Parathyroid adenoma (tissue), 2 donors: Measurements from ENCODE around the gene PWP2.

Experiments
- H2AFZ ChIP-seq: fragments of 300-600 bp; sonication (generic); one replicate; pipeline ENCODE4 v1.7.0; 2017; ENCODE audit warnings: antibody characterized with exemption, mild to moderate bottlenecking
- H3K27ac ChIP-seq: fragments of 300-600 bp; sonication (generic); one replicate; pipeline ENCODE4 v1.7.0; 2017
- H3K27me3 ChIP-seq: fragments of 300-600 bp; sonication (generic); one replicate; pipeline ENCODE4 v1.7.0; 2017; ENCODE audit warnings: low read length; ENCODE audit not compliant: control insufficient read depth, insufficient read depth
- H3K36me3 ChIP-seq: fragments of 300-600 bp; sonication (generic); one replicate; pipeline ENCODE4 v1.7.0; 2017; ENCODE audit warnings: low read length; ENCODE audit not compliant: control insufficient read depth, insufficient read depth
- H3K4me1 ChIP-seq: fragments of 300-600 bp; sonication (generic); one replicate; pipeline ENCODE4 v1.7.0; 2017; ENCODE audit warnings: control low read depth
- H3K4me2 ChIP-seq: fragments of 300-600 bp; sonication (generic); one replicate; pipeline ENCODE4 v1.7.0; 2017; ENCODE audit warnings: low read length
- H3K4me3 ChIP-seq: fragments of 300-600 bp; sonication (generic); one replicate; pipeline ENCODE4 v1.7.0; 2017; ENCODE audit warnings: low read depth, low read length
- H3K79me2 ChIP-seq: fragments of 300-600 bp; sonication (generic); one replicate; pipeline ENCODE4 v1.7.0; 2017; ENCODE audit warnings: control low read depth
- H3K9ac ChIP-seq: fragments of 300-600 bp; sonication (generic); one replicate; pipeline ENCODE4 v1.7.0; 2017; ENCODE audit warnings: mild to moderate bottlenecking
- H3K9me3 ChIP-seq: fragments of 300-600 bp; sonication (generic); one replicate; pipeline ENCODE4 v1.7.0; 2017; ENCODE audit warnings: low read length; ENCODE audit not compliant: control insufficient read depth
- TF ChIP-seq, protein P1 (sequence below): fragments of 300-600 bp; sonication (generic); IDR thresholded peaks from one replicate; pipeline ENCODE4 v1.7.0; 2017; ENCODE audit warnings: antibody characterized with exemption, mild to moderate bottlenecking
- donor health status: primary hyperparathyroidism.

Gene PWP2

DNA sequence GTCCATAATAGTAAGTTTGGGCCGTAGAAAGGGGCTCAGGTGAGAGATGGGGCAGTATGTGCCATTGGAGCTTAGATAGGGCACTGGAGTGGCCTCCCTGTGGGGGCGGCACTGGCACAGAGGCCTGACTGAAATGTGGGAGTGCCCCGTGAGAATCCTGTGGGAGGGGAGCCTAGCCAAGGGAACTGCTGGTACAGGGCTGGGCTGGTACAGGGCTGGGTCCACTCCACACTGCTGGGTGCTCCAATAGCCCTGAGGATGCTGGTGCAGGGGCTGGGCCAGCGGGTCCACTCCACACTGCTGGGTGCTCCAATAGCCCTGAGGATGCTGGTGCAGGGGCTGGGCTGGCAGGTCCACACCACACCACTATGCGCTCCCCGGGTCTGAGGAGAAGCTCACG is 44.8 kb upstream of the PWP2 start:
- H3K9me3 ChIP-seq, result no peaks in the 10 kb centered on the region
- TF ChIP-seq, protein P1, sequence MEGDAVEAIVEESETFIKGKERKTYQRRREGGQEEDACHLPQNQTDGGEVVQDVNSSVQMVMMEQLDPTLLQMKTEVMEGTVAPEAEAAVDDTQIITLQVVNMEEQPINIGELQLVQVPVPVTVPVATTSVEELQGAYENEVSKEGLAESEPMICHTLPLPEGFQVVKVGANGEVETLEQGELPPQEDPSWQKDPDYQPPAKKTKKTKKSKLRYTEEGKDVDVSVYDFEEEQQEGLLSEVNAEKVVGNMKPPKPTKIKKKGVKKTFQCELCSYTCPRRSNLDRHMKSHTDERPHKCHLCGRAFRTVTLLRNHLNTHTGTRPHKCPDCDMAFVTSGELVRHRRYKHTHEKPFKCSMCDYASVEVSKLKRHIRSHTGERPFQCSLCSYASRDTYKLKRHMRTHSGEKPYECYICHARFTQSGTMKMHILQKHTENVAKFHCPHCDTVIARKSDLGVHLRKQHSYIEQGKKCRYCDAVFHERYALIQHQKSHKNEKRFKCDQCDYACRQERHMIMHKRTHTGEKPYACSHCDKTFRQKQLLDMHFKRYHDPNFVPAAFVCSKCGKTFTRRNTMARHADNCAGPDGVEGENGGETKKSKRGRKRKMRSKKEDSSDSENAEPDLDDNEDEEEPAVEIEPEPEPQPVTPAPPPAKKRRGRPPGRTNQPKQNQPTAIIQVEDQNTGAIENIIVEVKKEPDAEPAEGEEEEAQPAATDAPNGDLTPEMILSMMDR, result no peak
- H3K4me2 ChIP-seq, result no peak overlapping the region
- H3K9ac ChIP-seq, result no peak overlapping the region
- H3K36me3 ChIP-seq, result no peaks in the 10 kb centered on the region
- no peak overlapping the region for H2AFZ ChIP-seq
- H3K27me3 ChIP-seq, result no peaks in the 10 kb centered on the region
- no peak overlapping the region for H3K27ac ChIP-seq
- no peak overlapping the region for H3K4me3 ChIP-seq
- H3K4me1 ChIP-seq, result no peaks in the 10 kb centered on the region
- H3K79me2 ChIP-seq, result no peaks in the 10 kb centered on the region

DNA sequence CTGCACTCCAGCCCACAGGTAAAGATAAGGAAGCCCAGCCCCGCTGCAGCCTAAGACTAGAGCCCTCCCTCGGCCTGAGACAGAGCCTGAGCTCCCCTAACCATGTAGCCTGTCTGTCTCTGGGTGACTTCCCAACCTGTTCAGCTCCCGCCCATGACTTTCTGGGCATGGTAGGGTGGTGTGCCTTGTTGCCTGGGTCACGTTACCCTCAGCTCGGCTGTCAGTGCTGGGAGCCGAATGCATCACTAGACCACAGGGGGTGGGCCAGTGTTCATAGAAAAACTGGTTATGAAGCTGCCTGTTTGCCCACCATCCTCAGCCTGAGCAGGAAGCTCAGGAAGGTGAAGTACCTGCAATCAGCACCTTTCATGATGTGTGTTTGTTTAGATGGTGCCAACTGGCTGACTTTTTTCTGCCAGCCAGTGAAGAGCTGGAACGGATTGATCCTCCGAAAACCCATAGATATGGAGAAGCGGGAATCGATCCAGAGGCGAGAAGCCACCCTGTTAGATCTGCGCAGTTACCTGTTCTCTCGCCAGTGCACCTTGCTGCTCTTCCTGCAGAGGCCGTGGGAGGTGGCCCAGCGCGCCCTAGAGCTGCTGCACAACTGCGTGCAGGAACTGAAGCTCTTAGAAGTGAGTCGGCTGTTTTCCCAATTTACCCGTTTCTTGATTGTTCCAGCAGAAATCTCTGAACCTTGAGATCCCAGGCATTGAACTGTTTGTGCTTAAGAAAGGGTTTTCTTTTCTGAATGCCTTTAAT is 43.9 kb upstream of the PWP2 start:
- Histone ChIP-seq H3K36me3 (no peaks in the 10 kb centered on the region), H3K9ac (no peak overlapping the region)

DNA sequence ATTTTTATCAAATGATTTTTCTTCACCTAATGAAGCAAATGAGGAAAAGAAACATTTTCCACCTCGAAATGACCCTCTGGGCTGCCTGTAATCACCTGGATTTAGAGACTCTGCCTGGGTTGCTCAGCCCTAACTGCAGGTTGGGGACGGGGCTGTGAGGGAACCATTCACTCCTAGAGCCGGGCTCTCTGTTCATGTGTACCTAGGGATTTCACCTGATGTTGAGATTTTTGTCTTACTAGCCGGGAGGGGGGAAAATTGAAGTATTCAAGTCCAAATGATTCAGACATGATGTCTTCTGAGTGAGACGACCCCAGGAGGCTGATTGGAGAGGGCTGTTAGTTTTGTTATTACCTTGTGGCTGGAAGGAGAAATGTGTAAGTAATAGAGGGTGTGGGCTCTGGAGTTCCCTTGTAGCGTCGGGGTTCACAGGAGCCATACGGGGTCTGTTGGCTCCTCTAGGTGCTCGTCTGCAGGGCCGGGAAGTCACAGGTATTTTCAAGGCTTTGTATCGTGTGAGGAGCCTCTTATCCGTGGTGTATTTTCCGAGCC is 42.3 kb upstream of the PWP2 start:
- no peaks in the 10 kb centered on the region for H3K79me2 ChIP-seq
- no peaks in the 10 kb centered on the region for H3K4me1 ChIP-seq
- H3K9me3 ChIP-seq, result no peaks in the 10 kb centered on the region
- H3K4me2 ChIP-seq, result no peak overlapping the region
- H3K4me3 ChIP-seq, result no peak overlapping the region
- no peak overlapping the region for H3K9ac ChIP-seq
- no peak overlapping the region for H3K27ac ChIP-seq
- H2AFZ ChIP-seq, result no peak overlapping the region
- TF ChIP-seq, protein P1, result no peak
- no peaks in the 10 kb centered on the region for H3K27me3 ChIP-seq
- H3K36me3 ChIP-seq, result no peaks in the 10 kb centered on the region

More for the DNA sequence above, 43.9 kb upstream of the PWP2 start:
- no peak overlapping the region for H2AFZ ChIP-seq
- no peak overlapping the region for H3K4me3 ChIP-seq
- H3K27ac ChIP-seq, result no peak overlapping the region
- H3K79me2 ChIP-seq, result no peaks in the 10 kb centered on the region
- no peaks in the 10 kb centered on the region for H3K9me3 ChIP-seq
- no peaks in the 10 kb centered on the region for H3K4me1 ChIP-seq
- H3K27me3 ChIP-seq, result no peaks in the 10 kb centered on the region
- TF ChIP-seq, protein P1, result no peak
- no peak overlapping the region for H3K4me2 ChIP-seq

DNA sequence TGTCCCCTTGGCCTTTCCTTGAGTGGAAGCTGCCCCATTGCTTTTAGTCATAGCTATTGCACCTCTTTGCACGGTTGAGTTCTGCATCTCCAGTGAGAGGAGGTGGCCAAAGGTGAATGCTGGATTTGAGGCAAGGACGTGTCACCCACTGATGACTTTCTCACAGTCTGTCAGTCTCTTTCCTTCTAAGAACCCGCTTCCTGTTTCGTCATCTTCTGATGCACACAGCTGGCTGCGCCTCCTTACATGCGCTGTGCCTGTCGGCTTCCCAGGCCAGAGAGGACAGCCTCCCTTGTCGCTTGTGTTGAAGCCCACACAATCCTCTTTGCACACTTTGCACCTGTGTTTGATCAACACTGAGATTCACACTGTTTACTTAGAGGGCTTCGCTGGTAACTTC is 41.8 kb upstream of the PWP2 start:
- TF ChIP-seq, protein P1, result no peak
- no peak overlapping the region for H3K27ac ChIP-seq
- H3K36me3 ChIP-seq, result no peaks in the 10 kb centered on the region
- H3K4me1 ChIP-seq, result no peaks in the 10 kb centered on the region
- no peaks in the 10 kb centered on the region for H3K9me3 ChIP-seq
- no peaks in the 10 kb centered on the region for H3K27me3 ChIP-seq
- H2AFZ ChIP-seq, result no peak overlapping the region
- no peak overlapping the region for H3K4me3 ChIP-seq
- H3K4me2 ChIP-seq, result no peak overlapping the region
- no peak overlapping the region for H3K9ac ChIP-seq
- H3K79me2 ChIP-seq, result no peaks in the 10 kb centered on the region

DNA sequence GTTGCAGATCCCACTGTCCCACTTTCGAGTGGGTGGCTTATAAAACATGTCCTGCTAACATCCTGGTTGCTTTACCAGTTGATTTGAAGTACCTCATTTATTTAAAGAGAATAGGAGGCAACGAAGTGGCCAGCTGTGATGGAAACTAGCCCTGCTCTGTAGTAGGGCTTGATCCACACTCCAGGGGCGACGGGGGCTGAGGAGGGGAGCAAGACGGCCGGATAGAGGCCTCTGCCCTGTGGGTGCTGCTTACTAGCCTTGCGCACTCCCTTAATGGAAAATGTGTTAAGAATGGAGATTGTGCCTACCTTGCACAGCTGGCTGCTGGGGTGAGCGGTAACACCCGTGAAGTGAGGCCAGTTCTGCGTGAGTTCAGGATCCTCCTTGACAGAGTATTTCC is 41.1 kb upstream of the PWP2 start:
- TF ChIP-seq, protein P1, result no peak
- no peaks in the 10 kb centered on the region for H3K36me3 ChIP-seq
- H3K27ac ChIP-seq, result no peak overlapping the region

More for the DNA sequence above, 41.1 kb upstream of the PWP2 start:
- Histone ChIP-seq H2AFZ (no peak overlapping the region), H3K4me2 (no peak overlapping the region), H3K4me1 (no peaks in the 10 kb centered on the region), H3K27me3 (no peaks in the 10 kb centered on the region), H3K4me3 (no peak overlapping the region), H3K9me3 (no peaks in the 10 kb centered on the region), H3K79me2 (no peaks in the 10 kb centered on the region), H3K9ac (no peak overlapping the region)
